ENCODE results near the gene HMOX1. TPM values are rescaled to one million over a fixed set of nuclear protein-coding genes. Genes with fewer than 3 reads are reported as not detected.

HMOX1 gene
- total and polyA plus RNA-seq, 2 of the 8 experiments (the other 6 are each of a cell fraction or from before 2014, with no cell fraction given): 25.0 to 41.6 TPM

DNA sequence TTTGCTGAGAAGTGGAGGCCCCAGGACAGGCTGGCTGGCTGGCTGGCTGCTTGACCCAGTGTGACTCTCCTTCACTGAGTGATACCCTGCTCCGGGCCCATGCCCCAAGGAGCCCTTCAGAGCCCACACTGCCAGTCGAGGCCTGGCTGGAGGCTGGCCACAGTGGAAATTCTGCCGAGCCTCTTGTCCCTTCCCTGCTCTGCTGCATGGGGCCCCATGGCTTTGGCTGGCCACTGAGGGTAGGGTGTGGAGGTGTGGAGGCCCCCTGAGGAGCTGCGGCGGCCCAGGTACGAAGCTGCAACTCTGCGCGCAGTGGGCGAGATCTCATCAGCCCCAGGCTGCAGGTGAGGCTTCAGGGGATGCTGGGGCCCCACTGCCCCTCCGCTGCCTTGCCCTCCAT is 33.4 kb upstream of the HMOX1 start (continued):
- no peak for TF ChIP-seq TEAD4 (IDR thresholded peaks at IDR 0.05; ENCODE audit: low read depth, low read length)
- TF ChIP-seq KDM5A (IDR thresholded peaks at IDR 0.05; ENCODE audit: low read length): no peak
- TF ChIP-seq, protein P1, sequence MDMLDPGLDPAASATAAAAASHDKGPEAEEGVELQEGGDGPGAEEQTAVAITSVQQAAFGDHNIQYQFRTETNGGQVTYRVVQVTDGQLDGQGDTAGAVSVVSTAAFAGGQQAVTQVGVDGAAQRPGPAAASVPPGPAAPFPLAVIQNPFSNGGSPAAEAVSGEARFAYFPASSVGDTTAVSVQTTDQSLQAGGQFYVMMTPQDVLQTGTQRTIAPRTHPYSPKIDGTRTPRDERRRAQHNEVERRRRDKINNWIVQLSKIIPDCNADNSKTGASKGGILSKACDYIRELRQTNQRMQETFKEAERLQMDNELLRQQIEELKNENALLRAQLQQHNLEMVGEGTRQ (IDR thresholded peaks at IDR 0.05; ENCODE audit: low read length): no peak
- no peak for TF ChIP-seq YY1 (IDR thresholded peaks at IDR 0.05; ENCODE audit: low read depth, low read length)
- no peak for TF ChIP-seq TBP (IDR thresholded peaks at IDR 0.05; ENCODE audit: low read depth, low read length)
- no peak for TF ChIP-seq NRF1 (IDR thresholded peaks at IDR 0.05; ENCODE audit: low read depth, low read length)
